K562 (cell line): ENCODE data around the gene MEX3A. TPM values are rescaled to one million over a fixed set of nuclear protein-coding genes. Genes with fewer than 3 reads are reported as not detected.

Experiments
- CC2D1A ChIP-seq: fragments of 450-650 bp; IDR thresholded peaks from 2 replicates; pipeline ENCODE4 v1.6.1; 2017; ENCODE audit warnings: mild to moderate bottlenecking
- FOXA1 ChIP-seq: fragments of 450-650 bp; IDR thresholded peaks from 2 replicates; pipeline ENCODE4 v1.6.1; 2016; ENCODE audit warnings: mild to moderate bottlenecking, borderline replicate concordance
- GATA2 ChIP-seq: sonication (generic); formaldehyde crosslinking; IDR thresholded peaks from 2 replicates; pipeline ENCODE4 v1.4.0; 2020; ENCODE audit warnings: mild to moderate bottlenecking, missing genetic modification reagents
- KAT7 ChIP-seq: sonication (generic); formaldehyde crosslinking; IDR thresholded peaks from 2 replicates; pipeline ENCODE4 v1.8.0; 2022; ENCODE audit warnings: missing genetic modification reagents, mild to moderate bottlenecking, borderline replicate concordance
- MBD1 ChIP-seq: fragments of 250-450 bp; sonication (Bioruptor Pico); IDR thresholded peaks from 2 replicates; pipeline ENCODE4 v1.8.0; 2022; ENCODE audit warnings: inconsistent platforms
- MNT ChIP-seq, 2 experiments: fragments of 450-650 bp; conservative IDR thresholded peaks; 2 replicates each; pipeline ENCODE4 v1.6.1; 2017; ENCODE audit warnings: mild to moderate bottlenecking in 2 of 2, moderate library complexity in 2 of 2
- NR0B1 ChIP-seq: fragments of 450-650 bp; IDR thresholded peaks from one replicate; pipeline ENCODE4 v1.6.1; 2018; ENCODE audit warnings: mild to moderate bottlenecking, moderate library complexity; ENCODE audit not compliant: partially characterized antibody
- PREB ChIP-seq: sonication (generic); formaldehyde crosslinking; IDR thresholded peaks from 2 replicates; pipeline ENCODE4 v1.8.1; 2023; ENCODE audit warnings: mild to moderate bottlenecking, missing genetic modification reagents
- RBM22 ChIP-seq: fragments of 200-400 bp; formaldehyde crosslinking; IDR thresholded peaks from 2 replicates; pipeline ENCODE4 v1.6.1; 2018; ENCODE audit warnings: low read length, low read depth; ENCODE audit not compliant: poor library complexity, severe bottlenecking
- SAP30 ChIP-seq: fragments of 200-600 bp; sonication (generic); IDR thresholded peaks from 2 replicates; pipeline ENCODE4 v1.6.1; 2012; ENCODE audit warnings: borderline replicate concordance, low read depth, mild to moderate bottlenecking, moderate library complexity, low read length, control low read depth, inconsistent platforms; ENCODE audit not compliant: insufficient read depth, poor library complexity, severe bottlenecking
- SIRT6 ChIP-seq: IDR thresholded peaks from one replicate; pipeline ENCODE4 v1.6.1; 2012; ENCODE audit warnings: low read depth, mild to moderate bottlenecking, control low read depth, inconsistent platforms, low read length, moderate library complexity
- SMARCA5 ChIP-seq: fragments of 450-650 bp; IDR thresholded peaks from 2 replicates; pipeline ENCODE4 v1.6.1; 2016
- SREBF1 ChIP-seq: fragments of 150-350 bp; IDR thresholded peaks from 2 replicates; pipeline ENCODE4 v1.6.1; 2014; ENCODE audit warnings: antibody characterized with exemption, low read depth, low read length, borderline replicate concordance
- SREBF2 ChIP-seq: sonication (generic); formaldehyde crosslinking; IDR thresholded peaks from 2 replicates; pipeline ENCODE4 v1.4.0; 2020; ENCODE audit warnings: mild to moderate bottlenecking, missing genetic modification reagents
- ZNF282 ChIP-seq: sonication (generic); formaldehyde crosslinking; IDR thresholded peaks from 2 replicates; pipeline ENCODE4 v1.8.1; 2023; ENCODE audit warnings: missing genetic modification reagents
- ZNF316 ChIP-seq: fragments of 450-650 bp; IDR thresholded peaks from 2 replicates; pipeline ENCODE4 v1.6.1; 2016
- ZNF436 ChIP-seq: fragments of 250-450, 450-650 bp; sonication (Bioruptor Pico); formaldehyde crosslinking; IDR thresholded peaks from 2 replicates; pipeline ENCODE4 v1.7.0; 2020; ENCODE audit warnings: mild to moderate bottlenecking
- ZNF444 ChIP-seq: fragments of 250-450 bp; sonication (Bioruptor Pico); IDR thresholded peaks from 2 replicates; pipeline ENCODE4 v1.4.0; 2020; ENCODE audit warnings: mild to moderate bottlenecking, moderate library complexity
- ZNF512 ChIP-seq: IDR thresholded peaks from 2 replicates; pipeline ENCODE4 v1.6.1; 2016; ENCODE audit warnings: missing genetic modification characterization, missing compliant biosample characterization
- polyA plus RNA-seq, 8 experiments: library from polyadenylated mRNA; depleted of rRNA in 4 of 8; stranded (reverse) in 5 of 8; unstranded in 3 of 8; fragments of >200 nt; fragmentation: Nextera tagmentation in 2 of 8; fragmentation: Illumina TruSeq in 1 of 8; extraction: Ambion mirVana in 2 of 8; extraction: Trizol in 1 of 8; gene quantifications; 2 replicates each; pipeline versions ENCODE4 v1.2.1 to v1.2.3, GENCODE V29; 2011 to 2014; ENCODE audit warnings: inconsistent platforms in 1 of 8, missing spikeins in 1 of 8
- total RNA-seq, 7 experiments: library from RNA; depleted of rRNA in 6 of 7; stranded (reverse); fragments of >200 nt in 6 of 7; fragmentation: Illumina TruSeq in 2 of 7; extraction: Trizol in 2 of 7; gene quantifications; 2 replicates each; pipeline versions ENCODE4 v1.2.1 to v1.2.3, GENCODE V29; 2011 to 2021; ENCODE audit warnings: low replicate concordance in 1 of 7

The MEX3A gene
- total and polyA plus RNA-seq, 9 of the 15 experiments (the other 6 are each of a cell fraction or from before 2014, with no cell fraction given), result 0.36 to 13.7 (median 5.2) TPM

- TF ChIP-seq KAT7 (CRISPR knock-in tag) (peak; percentile 47; the same call in 1 of the 2 replicates), CC2D1A (no peak), SIRT6 (no peak), SREBF2 (CRISPR knock-in tag) (no peak), GATA2 (CRISPR knock-in tag) (no peak), SMARCA5 (no peak), MBD1 (CRISPR knock-in tag) (no peak), ZNF512 (tag) (no peak), SAP30 (peak; percentile 27), ZNF282 (CRISPR knock-in tag) (no peak), NR0B1 (no peak), SREBF1 (no peak), MNT (conservative IDR thresholded peaks at IDR 0.05) (no peak), ZNF436 (no peak), PREB (CRISPR knock-in tag) (no peak), FOXA1 (no peak), ZNF444 (no peak; the same call in 1 of the 2 replicates), RBM22 (no peak), ZNF316 (no peak)
Measured at GRCh38 chr1:156053768-156054499, 28.3 kb downstream of the MEX3A start, which contains the start of gene UBQLN4 (continued).
